Glutamatergic neuron (in vitro differentiated cells): ENCODE measurements around the gene TACC3. TPM values are rescaled to one million over a fixed set of nuclear protein-coding genes. Genes with fewer than 3 reads are reported as not detected.
A peak's percentile ranks its signal among the peaks of the same experiment; 100 is the strongest.

Source experiments
- DNase-seq: peaks from one replicate; pipeline ENCODE4 v3.0.0; 2022
- H3K27ac Mint-ChIP-seq: one replicate; pipeline ENCODE4 v1.8.0; 2020; ENCODE audit warnings: mild to moderate bottlenecking, mixed read lengths, inconsistent platforms; ENCODE audit not compliant: unreplicated experiment
- H3K27me3 Mint-ChIP-seq: one replicate; pipeline ENCODE4 v1.8.0; 2020; ENCODE audit warnings: mild to moderate bottlenecking, moderate library complexity, mixed read lengths, inconsistent platforms; ENCODE audit not compliant: unreplicated experiment
- H3K36me3 Mint-ChIP-seq: one replicate; pipeline ENCODE4 v1.8.0; 2020; ENCODE audit warnings: mild to moderate bottlenecking, mixed read lengths, inconsistent platforms; ENCODE audit not compliant: unreplicated experiment
- H3K4me1 Mint-ChIP-seq: one replicate; pipeline ENCODE4 v1.8.0; 2020; ENCODE audit warnings: mild to moderate bottlenecking, low read depth, mixed read lengths, inconsistent platforms; ENCODE audit not compliant: unreplicated experiment
- H3K4me3 Mint-ChIP-seq: one replicate; pipeline ENCODE4 v1.8.0; 2020; ENCODE audit warnings: mild to moderate bottlenecking, mixed read lengths, inconsistent platforms; ENCODE audit not compliant: unreplicated experiment
- H3K9me3 Mint-ChIP-seq: one replicate; pipeline ENCODE4 v1.8.0; 2020; ENCODE audit warnings: mild to moderate bottlenecking, moderate library complexity, mixed read lengths, inconsistent platforms; ENCODE audit not compliant: unreplicated experiment
- CTCF ChIP-seq: fragments of 200-600 bp; sonication (generic); IDR thresholded peaks from one replicate; pipeline ENCODE4 v1.5.0; 2021; ENCODE audit not compliant: partially characterized antibody, unreplicated experiment
- total RNA-seq: library from RNA; stranded (reverse); fragmentation: NEBNext Ultra II Directional; extraction: Animal tissue kit (Norgen Biotek cat#: 25700); gene quantifications from one replicate; pipeline ENCODE4 v1.2.1, GENCODE V29; 2021; ENCODE audit not compliant: unreplicated experiment

TACC3 gene
- total RNA-seq, 1 donor from 2014 or later: 23.0 TPM

- Mint-ChIP-seq H3K27me3 (peaks cover 12% of the 10 kb centered on the region), H3K27ac (no peak overlapping the region), H3K9me3 (peaks cover 7% of the 10 kb centered on the region), H3K36me3 (no peaks in the 10 kb centered on the region), H3K4me1 (peaks cover 9% of the 10 kb centered on the region), H3K4me3 (peak overlapping the region; percentile 34)
- no peak for DNase-seq
- TF ChIP-seq CTCF: no peak
Observed at GRCh38 chr4:1715002-1715758, 6.1 kb upstream of the TACC3 start.

GRCh38 chr4:1716065-1716945, 5.0 kb upstream of the TACC3 start:
- peaks cover 3% of the 10 kb centered on the region for H3K9me3 Mint-ChIP-seq
- no peak for DNase-seq
- no peak overlapping the region for H3K27ac Mint-ChIP-seq
- no peak for TF ChIP-seq CTCF
- H3K4me1 Mint-ChIP-seq: peaks cover 4% of the 10 kb centered on the region
- no peaks in the 10 kb centered on the region for H3K36me3 Mint-ChIP-seq
- peaks cover 8% of the 10 kb centered on the region for H3K27me3 Mint-ChIP-seq
- no peak overlapping the region for H3K4me3 Mint-ChIP-seq

GRCh38 chr4:1717129-1718094, 3.9 kb upstream of the TACC3 start:
- Mint-ChIP-seq H3K9me3 (peaks cover 6% of the 10 kb centered on the region), H3K27ac (no peak overlapping the region), H3K4me3 (no peak overlapping the region), H3K4me1 (peaks cover 2% of the 10 kb centered on the region), H3K36me3 (no peaks in the 10 kb centered on the region), H3K27me3 (peaks cover 9% of the 10 kb centered on the region)
- DNase-seq: no peak
- no peak for TF ChIP-seq CTCF

- Mint-ChIP-seq H3K9me3 (peaks cover 7% of the 10 kb centered on the region), H3K4me3 (peak overlapping the region; percentile 59)
Observed at GRCh38 chr4:1718095-1718850, 3.0 kb upstream of the TACC3 start.

More at GRCh38 chr4:1718095-1718850, 3.0 kb upstream of the TACC3 start:
- Mint-ChIP-seq H3K27ac (no peak overlapping the region), H3K36me3 (no peaks in the 10 kb centered on the region), H3K4me1 (peaks cover 5% of the 10 kb centered on the region), H3K27me3 (peaks cover 10% of the 10 kb centered on the region)
- DNase-seq: no peak
- no peak for TF ChIP-seq CTCF
